IMR-90 (cell line): ENCODE data around the gene PTS. TPM values are rescaled to one million over a fixed set of nuclear protein-coding genes. Genes with fewer than 3 reads are reported as not detected.

Experiments
- ATAC-seq: fragments of 200-7000 bp; cut with Tn5 transposase; 2 replicates; pipeline ENCODE4 v1.9.1; 2020; ENCODE audit warnings: low read depth, mild to moderate bottlenecking, moderate library complexity
- BruUV-seq: library from RNA; stranded (reverse); fragments of 400-500 nt; replicated peaks from 2 replicates; lab custom pipeline; 2021; lab: Mats Ljungman, UMichigan
- CTCF ChIA-PET: fragments of 300-600 bp; formaldehyde crosslinking; extraction: SDS; loops from one replicate; lab custom pipeline; 2021; ENCODE audit warnings: antibody characterized with exemption; lab: Yijun Ruan, JAX
- POLR2A ChIA-PET: fragments of 300-600 bp; sonication (Branson Sonifier 250); formaldehyde crosslinking; loops from one replicate; lab custom pipeline; 2022; ENCODE audit warnings: antibody characterized with exemption; ENCODE audit not compliant: unreplicated experiment; lab: Charles Lee
- DNase-seq: peaks from one replicate; pipeline ENCODE4 v3.0.0; 2013
- H2AFZ ChIP-seq: replicated peaks from 2 replicates; pipeline ENCODE3; 2013; ENCODE audit warnings: low read length, mild to moderate bottlenecking; ENCODE audit not compliant: poor library complexity
- H2AK5ac ChIP-seq: 2 replicates; pipeline ENCODE4 v1.6.1; 2013; ENCODE audit warnings: low read depth, low read length, inconsistent platforms
- H2AK9ac ChIP-seq: replicated peaks from 2 replicates; pipeline ENCODE3; 2013; ENCODE audit warnings: mild to moderate bottlenecking, low read depth, low read length, moderate library complexity; ENCODE audit not compliant: poor library complexity
- H2BK120ac ChIP-seq: 2 replicates; pipeline ENCODE4 v1.6.1; 2013; ENCODE audit warnings: low read depth, low read length, inconsistent platforms
- H2BK15ac ChIP-seq: 3 replicates; pipeline ENCODE4 v1.6.1; 2013; ENCODE audit warnings: low read depth, low read length, inconsistent platforms
- H2BK20ac ChIP-seq: 2 replicates; pipeline ENCODE4 v1.6.1; 2013; ENCODE audit warnings: low read depth, mild to moderate bottlenecking, inconsistent platforms, low read length, moderate library complexity
- H2BK5ac ChIP-seq: 2 replicates; pipeline ENCODE4 v1.6.1; 2013; ENCODE audit warnings: mild to moderate bottlenecking, low read depth, low read length, inconsistent platforms; ENCODE audit not compliant: poor library complexity, severe bottlenecking
- H3K14ac ChIP-seq: replicated peaks from 2 replicates; pipeline ENCODE4 v1.6.1; 2013; ENCODE audit warnings: low read depth, low read length, inconsistent platforms
- H3K18ac ChIP-seq: 2 replicates; pipeline ENCODE4 v1.6.1; 2013; ENCODE audit warnings: low read depth, low read length, control low read depth
- H3K23ac ChIP-seq: 2 replicates; pipeline ENCODE4 v1.6.1; 2013; ENCODE audit warnings: low read depth, low read length, inconsistent platforms
- H3K27ac ChIP-seq: 2 replicates; pipeline ENCODE4 v1.5.1; 2013; ENCODE audit warnings: mild to moderate bottlenecking, control low read depth, low read length; ENCODE audit not compliant: insufficient read depth
- H3K27me3 ChIP-seq: 2 replicates; pipeline ENCODE4 v1.6.1; 2013; ENCODE audit warnings: low read length; ENCODE audit not compliant: control insufficient read depth, insufficient read depth
- H3K36me3 ChIP-seq: 2 replicates; pipeline ENCODE4 v1.6.1; 2013; ENCODE audit warnings: low read length, mixed read lengths; ENCODE audit not compliant: control insufficient read depth, insufficient read depth
- H3K4ac ChIP-seq: 2 replicates; pipeline ENCODE4 v1.6.1; 2013; ENCODE audit warnings: low read depth, low read length, inconsistent platforms
- H3K4me1 ChIP-seq: 2 replicates; pipeline ENCODE4 v1.6.1; 2013; ENCODE audit warnings: low read length, mixed read lengths; ENCODE audit not compliant: control insufficient read depth, insufficient read depth
- H3K4me2 ChIP-seq: 2 replicates; pipeline ENCODE4 v1.6.1; 2013; ENCODE audit warnings: low read depth, mild to moderate bottlenecking, control low read depth, low read length, moderate library complexity
- H3K4me3 ChIP-seq: 2 replicates; pipeline ENCODE4 v1.5.1; 2013; ENCODE audit warnings: low read depth, mild to moderate bottlenecking, control low read depth, low read length, moderate library complexity; ENCODE audit not compliant: insufficient read depth
- H3K56ac ChIP-seq: 2 replicates; pipeline ENCODE4 v1.6.1; 2013; ENCODE audit warnings: low read length, inconsistent platforms; ENCODE audit not compliant: insufficient read depth; ENCODE audit errors: extremely low read depth
- H3K79me1 ChIP-seq, 2 experiments: 2 replicates each; pipeline ENCODE4 v1.6.1; 2013; ENCODE audit warnings: low read length in 2 of 2, inconsistent platforms in 1 of 2, low read depth in 1 of 2
- H3K9ac ChIP-seq: 2 replicates; pipeline ENCODE4 v1.6.1; 2013; ENCODE audit warnings: low read depth, low read length, control low read depth
- H3K9me1 ChIP-seq: 2 replicates; pipeline ENCODE4 v1.6.1; 2013; ENCODE audit warnings: low read length, inconsistent platforms; ENCODE audit not compliant: insufficient read depth
- H3K9me3 ChIP-seq: 2 replicates; pipeline ENCODE4 v1.6.1; 2013; ENCODE audit warnings: low read length; ENCODE audit not compliant: control insufficient read depth, insufficient read depth
- H4K20me1 ChIP-seq: 2 replicates; pipeline ENCODE4 v1.6.1; 2013; ENCODE audit warnings: low read length, inconsistent platforms; ENCODE audit not compliant: insufficient read depth
- H4K5ac ChIP-seq: 2 replicates; pipeline ENCODE4 v1.6.1; 2013; ENCODE audit warnings: mild to moderate bottlenecking, low read depth, low read length, control low read depth
- H4K8ac ChIP-seq, 2 experiments: 2 replicates each; pipeline ENCODE4 v1.6.1; 2013; ENCODE audit warnings: low read depth in 2 of 2, low read length in 2 of 2, control low read depth in 1 of 2, inconsistent platforms in 1 of 2
- H4K91ac ChIP-seq: 2 replicates; pipeline ENCODE4 v1.6.1; 2013; ENCODE audit warnings: low read depth, low read length, inconsistent platforms; ENCODE audit not compliant: insufficient read depth
- BHLHE40 ChIP-seq: fragments of 150-350 bp; IDR thresholded peaks from 2 replicates; pipeline ENCODE4 v1.6.1; 2016; ENCODE audit warnings: mild to moderate bottlenecking, low read depth, low read length
- CEBPB ChIP-seq: IDR thresholded peaks from 2 replicates; pipeline ENCODE4 v1.6.1; 2012; ENCODE audit warnings: low read depth, low read length, improper control_type of control experiment
- CHD1 ChIP-seq: IDR thresholded peaks from 2 replicates; pipeline ENCODE4 v1.6.1; 2012; ENCODE audit warnings: low read depth, low read length, improper control_type of control experiment
- ELK1 ChIP-seq: fragments of 150-350 bp; IDR thresholded peaks from 2 replicates; pipeline ENCODE4 v1.6.1; 2016; ENCODE audit warnings: low read depth, mild to moderate bottlenecking, low read length, moderate library complexity, borderline replicate concordance
- FOS ChIP-seq: fragments of 150-350 bp; IDR thresholded peaks from 2 replicates; pipeline ENCODE4 v1.6.1; 2016; ENCODE audit warnings: low read depth, low read length
- MAFK ChIP-seq: IDR thresholded peaks from 2 replicates; pipeline ENCODE4 v1.6.1; 2012; ENCODE audit warnings: low read depth, low read length, improper control_type of control experiment
- MAZ ChIP-seq: IDR thresholded peaks from 2 replicates; pipeline ENCODE4 v1.6.1; 2012; ENCODE audit warnings: low read depth, mild to moderate bottlenecking, low read length, improper control_type of control experiment, moderate library complexity, borderline replicate concordance
- MXI1 ChIP-seq: IDR thresholded peaks from 2 replicates; pipeline ENCODE4 v1.6.1; 2012; ENCODE audit warnings: low read depth, mild to moderate bottlenecking, low read length, moderate library complexity, borderline replicate concordance
- NFE2L2 ChIP-seq: fragments of 150-350 bp; IDR thresholded peaks from 2 replicates; pipeline ENCODE4 v1.6.1; 2016; ENCODE audit warnings: low read depth, mild to moderate bottlenecking, low read length
- POLR2A ChIP-seq: IDR thresholded peaks from 2 replicates; pipeline ENCODE4 v1.6.1; 2012; ENCODE audit warnings: mild to moderate bottlenecking, low read depth, low read length
- RAD21 ChIP-seq: IDR thresholded peaks from 2 replicates; pipeline ENCODE4 v1.6.1; 2012; ENCODE audit warnings: low read length, improper control_type of control experiment
- RCOR1 ChIP-seq: IDR thresholded peaks from 2 replicates; pipeline ENCODE4 v1.6.1; 2012; ENCODE audit warnings: mild to moderate bottlenecking, low read length, improper control_type of control experiment; ENCODE audit not compliant: insufficient replicate concordance
- RFX5 ChIP-seq: IDR thresholded peaks from 2 replicates; pipeline ENCODE4 v1.8.0; 2012; ENCODE audit warnings: low read depth, mild to moderate bottlenecking, low read length, moderate library complexity
- SMC3 ChIP-seq: fragments of 150-350 bp; IDR thresholded peaks from 2 replicates; pipeline ENCODE4 v1.6.1; 2016; ENCODE audit warnings: low read depth, mild to moderate bottlenecking, antibody characterized with exemption, low read length, moderate library complexity
- dilution Hi-C: fragments of 300-500 bp; cut with HindIII; formaldehyde crosslinking; loops from one replicate; pipeline ENCODE4 v1.14.3; 2018; ENCODE audit warnings: low sequenced_read_pairs; ENCODE audit not compliant: unreplicated experiment
- in situ Hi-C: fragments of 300-500 bp; cut with MboI; formaldehyde crosslinking; loops from 3 replicates; pipeline ENCODE4 v1.14.3; 2019; ENCODE audit warnings: low sequenced_read_pairs, inconsistent platforms, mixed read lengths
- intact Hi-C: fragments of 100-400 bp; cut with micrococcal nuclease; formaldehyde crosslinking; loops from 2 replicates; pipeline ENCODE4 v1.10.0; 2022
- polyA plus RNA-seq, 3 experiments: library from polyadenylated mRNA; depleted of rRNA; stranded (reverse); fragments of >200 nt; gene quantifications; 2 replicates each; pipeline ENCODE4 v1.2.3, GENCODE V29; 2012; ENCODE audit warnings: low replicate concordance in 1 of 3
- total RNA-seq: library from RNA; depleted of rRNA; stranded (reverse); fragments of >200 nt; gene quantifications from 2 replicates; pipeline ENCODE4 v1.2.3, GENCODE V29; 2012
- TF ChIP-seq, protein P1 (sequence below): conservative IDR thresholded peaks from 2 replicates; pipeline ENCODE4 v1.5.1; 2012; ENCODE audit warnings: mild to moderate bottlenecking, low read depth, low read length, improper control_type of control experiment
- TF ChIP-seq, protein P2 (sequence below): fragments of 150-350 bp; IDR thresholded peaks from 2 replicates; pipeline ENCODE4 v1.6.1; 2017; ENCODE audit warnings: mild to moderate bottlenecking, antibody characterized with exemption, low read length, low read depth

Gene PTS
- total and polyA plus RNA-seq, 2 of the 4 experiments (the other 2 are of a cell fraction) = 21.0 to 51.8 TPM

- TF ChIP-seq NFE2L2 = no peak
- TF ChIP-seq SMC3 = no peak
- no peak for TF ChIP-seq FOS
- TF ChIP-seq ELK1 = no peak
- TF ChIP-seq CHD1 = no peak
- no peak for TF ChIP-seq POLR2A
- TF ChIP-seq BHLHE40 = no peak
- TF ChIP-seq, protein P1, sequence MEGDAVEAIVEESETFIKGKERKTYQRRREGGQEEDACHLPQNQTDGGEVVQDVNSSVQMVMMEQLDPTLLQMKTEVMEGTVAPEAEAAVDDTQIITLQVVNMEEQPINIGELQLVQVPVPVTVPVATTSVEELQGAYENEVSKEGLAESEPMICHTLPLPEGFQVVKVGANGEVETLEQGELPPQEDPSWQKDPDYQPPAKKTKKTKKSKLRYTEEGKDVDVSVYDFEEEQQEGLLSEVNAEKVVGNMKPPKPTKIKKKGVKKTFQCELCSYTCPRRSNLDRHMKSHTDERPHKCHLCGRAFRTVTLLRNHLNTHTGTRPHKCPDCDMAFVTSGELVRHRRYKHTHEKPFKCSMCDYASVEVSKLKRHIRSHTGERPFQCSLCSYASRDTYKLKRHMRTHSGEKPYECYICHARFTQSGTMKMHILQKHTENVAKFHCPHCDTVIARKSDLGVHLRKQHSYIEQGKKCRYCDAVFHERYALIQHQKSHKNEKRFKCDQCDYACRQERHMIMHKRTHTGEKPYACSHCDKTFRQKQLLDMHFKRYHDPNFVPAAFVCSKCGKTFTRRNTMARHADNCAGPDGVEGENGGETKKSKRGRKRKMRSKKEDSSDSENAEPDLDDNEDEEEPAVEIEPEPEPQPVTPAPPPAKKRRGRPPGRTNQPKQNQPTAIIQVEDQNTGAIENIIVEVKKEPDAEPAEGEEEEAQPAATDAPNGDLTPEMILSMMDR = no peak
- TF ChIP-seq CEBPB = no peak
- TF ChIP-seq RFX5 = no peak
- no peak for TF ChIP-seq MXI1
- TF ChIP-seq, protein P2, sequence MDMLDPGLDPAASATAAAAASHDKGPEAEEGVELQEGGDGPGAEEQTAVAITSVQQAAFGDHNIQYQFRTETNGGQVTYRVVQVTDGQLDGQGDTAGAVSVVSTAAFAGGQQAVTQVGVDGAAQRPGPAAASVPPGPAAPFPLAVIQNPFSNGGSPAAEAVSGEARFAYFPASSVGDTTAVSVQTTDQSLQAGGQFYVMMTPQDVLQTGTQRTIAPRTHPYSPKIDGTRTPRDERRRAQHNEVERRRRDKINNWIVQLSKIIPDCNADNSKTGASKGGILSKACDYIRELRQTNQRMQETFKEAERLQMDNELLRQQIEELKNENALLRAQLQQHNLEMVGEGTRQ = no peak
- TF ChIP-seq RAD21 = no peak
- no peak for TF ChIP-seq RCOR1
- TF ChIP-seq MAZ = no peak
- TF ChIP-seq MAFK = no peak
- no peaks in the 10 kb centered on the region for H3K9me3 ChIP-seq
- no peaks in the 10 kb centered on the region for H4K20me1 ChIP-seq
- H3K79me1 ChIP-seq = no peaks in the 10 kb centered on the region
- no TSS peak for BruUV-seq
- H2BK15ac ChIP-seq = no peak overlapping the region
- in situ Hi-C loops = no loop called here
- H3K4me1 ChIP-seq = peaks cover 3% of the 10 kb centered on the region; the same call in 1 of the 2 replicates
- no peak overlapping the region for H3K4me3 ChIP-seq
- H2AK5ac ChIP-seq = no peak overlapping the region
- H3K36me3 ChIP-seq = no peaks in the 10 kb centered on the region
- DNase-seq (no peak), ATAC-seq (no peak)
- no peak overlapping the region for H2AK9ac ChIP-seq
- no peak overlapping the region for H3K4ac ChIP-seq
- H2BK120ac ChIP-seq = no peak overlapping the region
- dilution Hi-C loops = no loop called here
- H3K9me1 ChIP-seq = no peaks in the 10 kb centered on the region
- H3K56ac ChIP-seq = no peak overlapping the region
- no peak overlapping the region for H3K9ac ChIP-seq
- no peaks in the 10 kb centered on the region for H3K27me3 ChIP-seq
- CTCF ChIA-PET = no interaction called here
- H4K8ac ChIP-seq = no peak overlapping the region
- H4K91ac ChIP-seq = no peak overlapping the region
- H3K4me2 ChIP-seq = no peak overlapping the region
- H3K14ac ChIP-seq = no peak overlapping the region
- H4K5ac ChIP-seq = no peak overlapping the region
- no peak overlapping the region for H2BK20ac ChIP-seq
- H2BK5ac ChIP-seq = no peak overlapping the region
- H3K23ac ChIP-seq = no peak overlapping the region
- H3K18ac ChIP-seq = no peak overlapping the region
- POLR2A ChIA-PET = no interaction called here
- no peak overlapping the region for H2AFZ ChIP-seq
- intact Hi-C loops = no loop called here
- H3K27ac ChIP-seq = no peak overlapping the region
Measured at GRCh38 chr11:112186304-112186703, 39.9 kb upstream of the PTS start.
